Right lung (tissue), 5 donors: ENCODE measurements around the gene DHX34. TPM values are rescaled to one million over a fixed set of nuclear protein-coding genes. Genes with fewer than 3 reads are reported as not detected.
A peak's percentile ranks its signal among the peaks of the same experiment; 100 is the strongest.

Experiments used
- DNase-seq, 2 donors: peaks; one replicate each; pipeline ENCODE4 v3.0.0-alpha.2; 2013
- polyA plus RNA-seq, 5 donors: library from polyadenylated mRNA; unstranded; fragments of 120-200 nt; gene quantifications; one replicate each; pipeline versions ENCODE4 v1.2.1 to v1.2.3, GENCODE V29; 2013; ENCODE audit warnings: inconsistent platforms in 1 of 5, low replicate concordance in 1 of 5; ENCODE audit not compliant: insufficient read length in 5 of 5, insufficient read depth in 1 of 5

The DHX34 gene
- polyA plus RNA-seq, 5 donors, result 10.5 to 18.9 (median 14.3) TPM

- DNase-seq, result no peak
Observed at GRCh38 chr19:47417746-47418691, 68.9 kb downstream of the DHX34 start.

DNA sequence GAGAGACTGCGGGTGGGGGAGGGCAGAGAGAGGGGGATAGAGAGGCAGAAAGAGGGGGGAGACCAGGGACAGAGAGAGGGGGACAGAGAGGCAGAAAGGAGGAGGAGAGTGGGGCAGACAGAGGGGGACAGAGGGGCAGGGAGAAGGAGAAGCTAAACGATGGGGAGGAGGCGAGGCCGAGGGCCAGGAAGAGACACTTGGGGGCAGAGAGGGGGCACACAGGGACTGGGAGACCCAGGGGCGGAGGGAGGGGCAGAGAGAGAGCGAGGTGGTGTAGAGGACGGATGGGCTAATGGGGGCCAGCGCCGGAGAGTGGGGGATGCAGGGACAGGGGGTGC, 69.5 kb downstream of the DHX34 start:
- no peak for DNase-seq

DNA sequence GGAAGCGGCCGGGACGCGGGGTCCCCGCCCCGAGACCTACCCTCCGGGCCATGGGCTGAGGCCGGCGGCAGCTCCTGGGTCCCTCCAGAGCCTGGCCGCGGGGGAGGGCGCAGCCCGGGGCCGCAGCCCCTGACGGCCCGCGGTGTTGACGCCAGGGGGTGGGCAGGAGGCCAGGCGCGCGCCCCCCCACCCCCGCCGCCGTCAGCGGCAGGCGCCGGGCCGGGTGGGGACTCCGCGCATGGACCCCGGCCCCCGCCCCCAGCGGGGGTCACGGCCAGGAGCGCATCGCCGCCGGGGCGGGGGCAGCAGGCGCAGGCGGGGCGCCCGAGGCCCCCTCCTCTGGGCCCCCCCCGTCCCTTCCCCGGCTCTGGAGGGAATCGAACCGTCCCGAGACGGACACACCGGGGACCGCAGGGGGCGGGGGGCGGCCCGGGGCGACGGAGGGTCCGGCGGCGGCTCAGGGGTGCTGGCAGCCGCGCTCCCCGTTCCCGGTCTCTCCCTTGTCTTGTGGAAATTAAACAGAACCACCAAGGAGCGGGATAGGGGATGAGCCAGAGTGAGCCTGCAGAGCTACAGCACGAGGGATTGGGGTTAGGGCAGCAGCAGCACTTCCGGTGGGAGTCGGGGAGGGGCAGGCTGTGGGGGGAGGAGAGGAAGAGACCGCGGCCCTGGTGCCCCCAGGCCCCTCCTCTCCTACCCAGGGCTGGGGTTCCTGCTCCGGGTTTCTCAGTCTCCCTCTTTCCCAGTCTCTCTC, 70.1 kb downstream of the DHX34 start, which contains the start of gene MEIS3:
MEIS3 (minus strand) TSS at position 498 of the 754 bp plus-strand sequence; CDS start at position 52, 446 bp downstream.
- DNase-seq, result no peak

DNA sequence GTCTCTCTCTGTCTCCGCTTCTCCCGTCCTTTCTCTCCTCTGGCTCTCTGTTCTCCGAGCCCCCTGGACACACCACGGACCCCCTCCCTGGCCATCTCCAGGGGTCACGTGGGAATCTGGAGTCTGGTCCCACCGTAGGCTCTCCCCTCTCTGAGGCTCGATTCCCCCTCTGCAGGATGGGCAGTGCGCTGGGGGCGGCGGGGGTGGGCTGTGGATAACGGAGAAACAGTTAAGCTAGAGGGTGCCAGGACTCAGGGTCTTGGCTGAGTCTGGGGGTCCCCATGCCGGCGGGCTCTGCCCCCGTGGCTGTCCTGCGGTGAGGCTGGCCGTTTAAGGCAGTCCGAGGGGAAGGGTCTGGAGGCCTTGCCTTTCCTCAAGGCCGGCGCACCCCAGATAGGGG, 70.7 kb downstream of the DHX34 start:
- no peak for DNase-seq

- no peak for DNase-seq
Observed at GRCh38 chr19:47421244-47421786, 72.2 kb downstream of the DHX34 start.

DNA sequence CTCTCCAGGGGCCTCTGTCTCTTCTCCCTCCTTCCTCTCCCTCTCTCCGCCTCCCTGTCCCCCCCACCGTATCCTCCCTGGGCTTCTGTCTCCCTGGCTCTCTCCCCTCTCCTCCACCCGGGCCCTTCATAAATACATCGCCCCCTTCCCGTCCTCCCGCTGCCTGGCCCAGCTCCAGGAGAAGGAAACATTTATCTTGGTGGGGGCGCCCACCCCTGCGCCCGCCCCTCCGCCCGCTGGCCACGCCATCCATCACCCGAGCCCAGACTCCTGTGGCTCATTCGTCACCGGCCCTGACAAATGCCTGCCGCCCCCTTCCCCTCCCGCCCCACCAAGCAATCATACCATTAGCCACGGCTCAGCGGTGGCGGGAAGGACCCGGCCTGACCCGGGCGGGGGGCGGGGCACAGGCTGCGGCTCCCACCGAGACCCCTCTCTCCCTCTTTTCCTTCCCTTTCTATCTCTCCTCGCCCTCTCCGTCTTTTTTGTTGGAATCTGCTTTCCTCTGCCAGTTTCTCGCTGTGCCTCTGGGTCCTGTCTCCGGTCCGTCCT, 72.8 kb downstream of the DHX34 start:
- DNase-seq, result no peak

- no peak for DNase-seq
Observed at GRCh38 chr19:47422417-47423163, 73.5 kb downstream of the DHX34 start.

DNA sequence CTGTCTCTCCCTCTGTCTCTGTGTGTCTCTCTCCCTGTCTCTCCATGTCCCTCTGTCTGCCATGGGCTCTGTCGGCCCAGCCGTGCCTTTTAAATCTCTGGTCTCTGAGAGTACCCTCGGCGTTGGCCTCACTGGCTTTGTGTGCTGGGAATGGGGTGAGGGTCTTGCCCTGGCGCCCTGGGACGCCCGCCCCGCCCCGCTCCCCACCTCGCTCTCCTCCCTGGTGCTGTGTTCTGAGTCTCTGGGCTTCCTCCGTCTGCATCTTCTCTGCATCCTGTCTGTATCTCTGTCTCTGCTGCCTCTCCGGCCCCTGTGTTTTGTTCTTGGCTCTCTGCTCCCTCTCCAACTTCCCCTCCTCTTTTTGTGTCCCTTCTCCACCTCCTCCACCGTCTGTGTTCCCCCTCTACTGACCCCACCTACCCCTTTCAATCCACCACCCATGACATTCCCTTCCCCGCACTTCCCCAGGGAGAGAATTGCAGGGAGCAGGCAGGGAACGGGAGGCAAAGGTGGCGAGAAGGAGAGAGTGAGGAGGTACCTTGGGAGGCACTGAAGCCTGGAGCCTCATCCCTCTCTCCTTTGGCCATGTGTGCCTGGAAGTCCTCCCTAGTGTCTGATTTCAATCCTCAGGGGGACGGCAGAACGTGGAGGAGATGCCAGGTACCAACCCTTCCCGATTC, 74.2 kb downstream of the DHX34 start:
- no peak for DNase-seq

DNA sequence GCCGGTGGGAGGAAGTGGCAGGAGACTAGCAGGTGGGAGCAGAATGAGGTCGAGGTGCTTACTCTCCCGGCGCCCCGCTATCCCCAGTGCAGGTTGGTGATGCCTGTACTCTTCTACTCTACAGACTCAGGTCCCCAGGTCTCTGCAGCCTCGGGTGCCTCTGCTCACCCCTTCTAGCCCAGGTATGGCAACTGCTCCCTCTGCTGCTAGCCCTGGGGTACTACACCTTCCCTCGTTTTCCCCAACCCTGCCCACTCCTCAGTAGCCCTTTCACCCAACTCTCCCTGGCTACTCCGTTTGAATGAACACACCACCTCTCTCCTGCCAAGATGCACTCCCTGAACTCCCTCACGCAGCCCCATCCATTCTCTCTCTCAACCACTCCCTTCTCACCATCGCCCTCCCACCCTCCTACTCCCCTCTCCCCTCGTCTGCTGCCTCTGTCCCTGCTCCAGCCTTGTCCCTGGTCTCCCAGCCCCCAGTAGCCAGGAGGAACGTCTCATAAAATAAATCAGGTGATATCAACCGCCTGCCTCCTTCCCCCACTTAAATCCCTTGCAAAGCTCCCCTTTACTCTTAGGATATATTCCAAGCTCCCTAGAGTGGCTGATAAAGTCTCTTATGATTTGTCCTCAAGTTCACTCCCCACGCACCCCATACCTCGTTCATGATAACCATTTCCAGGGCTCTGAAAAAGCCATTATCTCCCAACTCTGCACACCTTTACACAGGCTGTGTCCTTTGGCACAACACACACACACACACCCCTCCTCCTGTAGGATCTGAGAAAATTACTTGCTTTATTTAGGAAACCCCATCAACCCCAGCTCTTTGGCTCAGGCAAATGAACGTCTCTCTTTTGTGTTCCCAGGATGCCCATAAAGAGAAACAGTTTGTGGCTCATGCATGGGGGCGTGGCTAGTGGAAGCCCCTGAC, 78.4 kb downstream of the DHX34 start:
- DNase-seq, result no peak

DNA sequence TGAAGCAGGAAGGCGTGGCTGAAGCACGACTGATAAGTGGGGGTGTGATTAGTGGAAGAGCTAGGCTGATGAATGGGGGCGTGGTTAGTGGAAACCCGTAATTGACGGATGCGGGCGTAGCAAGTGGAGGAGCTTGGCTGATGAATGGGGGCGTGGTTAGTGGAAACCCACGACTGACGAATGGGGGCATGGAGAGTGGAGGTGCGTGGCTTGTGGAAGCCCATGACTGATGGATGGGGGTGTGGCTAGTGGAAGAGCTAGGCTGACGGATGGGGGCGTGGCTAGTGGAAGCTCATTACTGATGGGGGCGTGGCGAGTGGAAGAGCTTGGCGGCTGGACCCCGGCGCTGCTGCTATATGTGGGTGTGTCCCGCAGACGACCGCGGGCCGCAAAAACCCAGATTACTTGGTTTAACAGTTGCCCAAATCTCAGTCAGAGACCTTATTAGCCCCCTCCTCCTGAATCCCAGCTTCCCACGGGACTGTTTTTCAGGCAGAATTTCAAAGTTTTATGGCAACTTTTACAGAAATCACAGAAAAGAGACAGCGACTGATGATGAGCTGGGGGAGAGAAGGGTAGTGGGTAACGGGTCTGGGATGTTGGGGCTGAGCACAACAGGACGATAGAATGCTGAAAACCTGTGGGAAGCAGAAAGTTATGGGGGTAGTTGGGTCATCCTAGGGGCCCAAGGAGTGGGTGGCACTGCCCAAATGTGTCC, 79.2 kb downstream of the DHX34 start:
- DNase-seq, result peak; percentile 62

GRCh38 chr19:47429140-47429793, 80.2 kb downstream of the DHX34 start:
- no peak for DNase-seq

- no peak for DNase-seq
Observed at GRCh38 chr19:47430041-47430802, 81.1 kb downstream of the DHX34 start.

DNA sequence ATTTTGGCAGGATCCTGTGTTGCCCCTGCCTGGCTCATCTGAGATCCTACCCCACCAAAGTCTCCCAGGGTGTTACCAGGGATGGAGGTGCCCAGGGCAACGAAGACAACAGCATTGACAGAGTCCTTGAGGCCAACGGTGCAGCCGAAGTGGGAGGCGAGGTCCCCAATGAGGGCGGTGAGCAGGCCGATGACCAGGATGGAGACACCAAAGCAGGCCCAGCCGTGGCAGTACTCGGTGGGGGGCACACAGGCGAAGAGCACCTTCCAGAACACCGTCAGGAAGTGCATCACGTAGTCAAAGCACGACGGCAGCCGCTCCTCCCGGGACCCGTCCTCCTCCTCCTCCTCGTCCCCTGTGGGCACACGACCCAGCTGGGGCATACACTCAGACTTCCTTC, 83.0 kb downstream of the DHX34 start:
- no peak for DNase-seq
